GM19193 (cell line): Measurements from ENCODE around the gene LSAMP.

Source experiments
- POLR2A ChIP-seq: IDR thresholded peaks from 4 replicates; pipeline ENCODE4 v1.6.1; 2011; ENCODE audit not compliant: insufficient read depth, insufficient read length; ENCODE audit errors: extremely low read depth

Gene LSAMP

GRCh38 chr3:115927197-115927596 lies 518.1 kb downstream of the LSAMP start:
- no peak for TF ChIP-seq POLR2A

- TF ChIP-seq POLR2A, result no peak
Measured at GRCh38 chr3:115922681-115923347, 522.5 kb downstream of the LSAMP start.

- no peak for TF ChIP-seq POLR2A
Measured at GRCh38 chr3:115921711-115922110, 523.6 kb downstream of the LSAMP start.

- TF ChIP-seq POLR2A, result no peak
Measured at GRCh38 chr3:115918900-115919299, 526.4 kb downstream of the LSAMP start.

GRCh38 chr3:115916866-115917265 lies 528.4 kb downstream of the LSAMP start:
- no peak for TF ChIP-seq POLR2A

GRCh38 chr3:115915061-115915460 lies 530.2 kb downstream of the LSAMP start:
- no peak for TF ChIP-seq POLR2A

- no peak for TF ChIP-seq POLR2A
Measured at GRCh38 chr3:115913069-115913686, 532.1 kb downstream of the LSAMP start.

- no peak for TF ChIP-seq POLR2A
Measured at GRCh38 chr3:115912372-115912771, 532.9 kb downstream of the LSAMP start.

- no peak for TF ChIP-seq POLR2A
Measured at GRCh38 chr3:115905871-115906270, 539.4 kb downstream of the LSAMP start.

GRCh38 chr3:115903843-115904242 lies 541.4 kb downstream of the LSAMP start:
- no peak for TF ChIP-seq POLR2A

GRCh38 chr3:115901008-115901407 lies 544.3 kb downstream of the LSAMP start:
- TF ChIP-seq POLR2A, result no peak

- no peak for TF ChIP-seq POLR2A
Measured at GRCh38 chr3:115899535-115899934, 545.8 kb downstream of the LSAMP start.

- TF ChIP-seq POLR2A, result no peak
Measured at GRCh38 chr3:115898656-115899410, 546.5 kb downstream of the LSAMP start.

- TF ChIP-seq POLR2A, result no peak
Measured at GRCh38 chr3:115891006-115891636, 554.2 kb downstream of the LSAMP start.

- no peak for TF ChIP-seq POLR2A
Measured at GRCh38 chr3:115890579-115890978, 554.7 kb downstream of the LSAMP start.
